K562 (cell line): ENCODE measurements around the gene NTRK1. TPM values are rescaled to one million over a fixed set of nuclear protein-coding genes. Genes with fewer than 3 reads are reported as not detected.

ENCODE experiments used
- ATF7 ChIP-seq: fragments of 450-650 bp; IDR thresholded peaks from 2 replicates; pipeline ENCODE4 v1.7.1; 2014; ENCODE audit warnings: mild to moderate bottlenecking, moderate library complexity
- CCNT2 ChIP-seq: IDR thresholded peaks from 2 replicates; pipeline ENCODE4 v1.6.1; 2011; ENCODE audit warnings: borderline replicate concordance, low read depth, mild to moderate bottlenecking, moderate library complexity, mixed read lengths, low read length; ENCODE audit not compliant: insufficient read length; ENCODE audit errors: extremely low read depth
- CREM ChIP-seq: IDR thresholded peaks from 2 replicates; pipeline ENCODE4 v1.6.1; 2014; ENCODE audit warnings: antibody characterized with exemption, low read depth
- DDX20 ChIP-seq: fragments of 450-650 bp; IDR thresholded peaks from 2 replicates; pipeline ENCODE4 v1.6.1; 2016; ENCODE audit warnings: missing genetic modification characterization, low read depth, mild to moderate bottlenecking, missing compliant biosample characterization, moderate library complexity
- GATA2 ChIP-seq: sonication (generic); formaldehyde crosslinking; IDR thresholded peaks from 2 replicates; pipeline ENCODE4 v1.4.0; 2020; ENCODE audit warnings: mild to moderate bottlenecking, missing genetic modification reagents
- HMG20B ChIP-seq: fragments of 250-450 bp; sonication (Bioruptor Pico); IDR thresholded peaks from 2 replicates; pipeline ENCODE4 v1.5.0; 2021; ENCODE audit warnings: mild to moderate bottlenecking
- HNRNPL ChIP-seq: fragments of 200-400 bp; formaldehyde crosslinking; IDR thresholded peaks from 2 replicates; pipeline ENCODE4 v1.6.1; 2017; ENCODE audit warnings: low read depth, mild to moderate bottlenecking, low read length
- L3MBTL2 ChIP-seq: fragments of 450-650 bp; IDR thresholded peaks from 2 replicates; pipeline ENCODE4 v1.6.1; 2016; ENCODE audit warnings: mild to moderate bottlenecking, moderate library complexity
- MECOM ChIP-seq: fragments of 250-450 bp; sonication (Bioruptor Pico); IDR thresholded peaks from 2 replicates; pipeline ENCODE4 v1.8.0; 2022; ENCODE audit warnings: inconsistent platforms
- MYC ChIP-seq, 2 experiments: fragments of 250-450 bp in 1 of 2; sonication (Bioruptor Pico) in 1 of 2; IDR thresholded peaks; 2 replicates each; pipeline versions ENCODE4 v1.5.1 to v1.6.1; 2012 to 2021; ENCODE audit warnings: low read depth in 2 of 2, borderline replicate concordance in 1 of 2, improper control_type of control experiment in 1 of 2, low read length in 1 of 2, mild to moderate bottlenecking in 1 of 2, moderate library complexity in 1 of 2
- PCBP1 ChIP-seq: fragments of 200-400 bp; formaldehyde crosslinking; IDR thresholded peaks from 2 replicates; pipeline ENCODE4 v1.6.1; 2018; ENCODE audit warnings: mild to moderate bottlenecking, low read depth, low read length; ENCODE audit not compliant: poor library complexity, severe bottlenecking
- PHF20 ChIP-seq: fragments of 450-650 bp; IDR thresholded peaks from 2 replicates; pipeline ENCODE4 v1.6.1; 2018; ENCODE audit not compliant: partially characterized antibody
- PPARD ChIP-seq: fragments of 250-450 bp; sonication (Bioruptor Pico); IDR thresholded peaks from 2 replicates; pipeline ENCODE4 v1.8.0; 2022; ENCODE audit warnings: inconsistent platforms, mild to moderate bottlenecking, moderate library complexity
- RAD21 ChIP-seq, 2 experiments: fragments of 250-450 bp in 1 of 2; fragments of 450-650 bp in 1 of 2; sonication (Bioruptor Pico) in 1 of 2; formaldehyde crosslinking in 1 of 2; IDR thresholded peaks in 1 of 2; conservative IDR thresholded peaks in 1 of 2; 2 replicates each; pipeline versions ENCODE4 v1.4.0 to v1.8.0; 2020 to 2022; ENCODE audit warnings: mild to moderate bottlenecking in 2 of 2, moderate library complexity in 1 of 2
- U2AF1 ChIP-seq: fragments of 200-400 bp; formaldehyde crosslinking; optimal IDR thresholded peaks from 2 replicates; pipeline ENCODE3; 2017; ENCODE audit warnings: mild to moderate bottlenecking, low read depth, low read length, moderate library complexity
- polyA plus RNA-seq, 8 experiments: library from polyadenylated mRNA; depleted of rRNA in 4 of 8; stranded (reverse) in 5 of 8; unstranded in 3 of 8; fragments of >200 nt; fragmentation: Nextera tagmentation in 2 of 8; fragmentation: Illumina TruSeq in 1 of 8; extraction: Ambion mirVana in 2 of 8; extraction: Trizol in 1 of 8; gene quantifications; 2 replicates each; pipeline versions ENCODE4 v1.2.1 to v1.2.3, GENCODE V29; 2011 to 2014; ENCODE audit warnings: inconsistent platforms in 1 of 8, missing spikeins in 1 of 8
- total RNA-seq, 7 experiments: library from RNA; depleted of rRNA in 6 of 7; stranded (reverse); fragments of >200 nt in 6 of 7; fragmentation: Illumina TruSeq in 2 of 7; extraction: Trizol in 2 of 7; gene quantifications; 2 replicates each; pipeline versions ENCODE4 v1.2.1 to v1.2.3, GENCODE V29; 2011 to 2021; ENCODE audit warnings: low replicate concordance in 1 of 7
- TF ChIP-seq, protein P1 (sequence below), 3 experiments: fragments of 200-800 bp in 1 of 3; fragments of 250-450 bp in 1 of 3; fragments of 450-650 bp in 1 of 3; sonication (Bioruptor Pico) in 1 of 3; sonication (Bioruptor generic) in 1 of 3; formaldehyde crosslinking in 1 of 3; IDR thresholded peaks; 2 replicates each; pipeline versions ENCODE4 v1.6.1 to v1.8.0; 2016 to 2022; ENCODE audit warnings: mild to moderate bottlenecking in 2 of 3, missing genetic modification characterization in 2 of 3, missing compliant biosample characterization in 1 of 3, moderate library complexity in 1 of 3
- TF ChIP-seq, protein P2 (sequence below): sonication (generic); formaldehyde crosslinking; IDR thresholded peaks from 2 replicates; pipeline ENCODE4 v1.8.1; 2023; ENCODE audit warnings: mild to moderate bottlenecking, missing genetic modification reagents
- TF ChIP-seq, protein P3 (sequence below), 2 experiments: fragments of 250-450 bp in 1 of 2; fragments of 450-650 bp in 1 of 2; sonication (Bioruptor Pico) in 1 of 2; IDR thresholded peaks; 2 replicates each; pipeline versions ENCODE4 v1.6.1 to v1.8.0; 2016 to 2021; ENCODE audit warnings: mild to moderate bottlenecking in 2 of 2, moderate library complexity in 2 of 2, missing compliant biosample characterization in 1 of 2, missing genetic modification characterization in 1 of 2
- TF ChIP-seq, protein P4 (sequence below): sonication (generic); IDR thresholded peaks from 2 replicates; pipeline ENCODE4 v1.6.1; 2016

NTRK1 gene
- total and polyA plus RNA-seq, 9 of the 15 experiments (the other 6 are each of a cell fraction or from before 2014, with no cell fraction given), result 0.46 to 30.0 (median 7.9) TPM

DNA sequence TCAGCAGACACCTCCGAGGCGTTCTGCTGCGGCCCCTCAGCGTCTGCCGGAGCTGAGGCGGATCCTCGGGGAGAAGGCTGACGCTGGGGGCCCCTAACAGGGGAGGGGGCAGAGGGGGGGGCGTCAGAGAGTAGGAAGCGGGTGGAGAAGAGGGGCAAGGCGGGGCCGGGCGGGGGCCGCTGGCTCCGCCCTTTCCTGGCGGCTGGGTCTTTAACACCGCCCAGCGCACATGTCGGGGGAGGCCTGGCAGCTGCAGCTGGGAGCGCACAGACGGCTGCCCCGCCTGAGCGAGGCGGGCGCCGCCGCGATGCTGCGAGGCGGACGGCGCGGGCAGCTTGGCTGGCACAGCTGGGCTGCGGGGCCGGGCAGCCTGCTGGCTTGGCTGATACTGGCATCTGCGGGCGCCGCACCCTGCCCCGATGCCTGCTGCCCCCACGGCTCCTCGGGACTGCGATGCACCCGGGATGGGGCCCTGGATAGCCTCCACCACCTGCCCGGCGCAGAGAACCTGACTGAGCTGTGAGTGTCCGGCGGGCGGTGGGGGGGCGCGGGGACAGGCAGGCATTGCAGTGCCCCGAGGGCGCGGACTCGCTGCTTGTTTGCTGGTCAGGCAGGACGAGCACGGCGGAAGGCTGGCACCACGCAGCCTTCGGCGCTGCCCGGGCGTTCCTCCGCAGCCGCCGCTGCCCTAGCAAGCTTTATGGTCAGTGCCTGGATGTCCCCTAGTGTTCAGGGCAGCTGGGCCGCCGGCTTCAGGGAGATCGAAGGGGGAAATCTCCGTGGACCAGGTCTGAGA, at the start of gene NTRK1 (continued):
- TF ChIP-seq DDX20 (tag) (no peak), PPARD (CRISPR knock-in tag) (no peak), HMG20B (CRISPR knock-in tag) (no peak), CREM (no peak), RAD21 (CRISPR knock-in tag; conservative IDR thresholded peaks at IDR 0.05 in 1 of 2, IDR thresholded peaks at IDR 0.05 in 1 of 2) (no peak), CCNT2 (peak; percentile 25), MECOM (CRISPR knock-in tag) (no peak), PHF20 (no peak), HNRNPL (0 out of 2 replicates have a peak, but pooled peaks have one; percentile 78), U2AF1 (no peak), GATA2 (no peak), ATF7 (no peak), MYC (IDR thresholded peaks at IDR 0.05; ENCODE audit: low read depth, low read length) (peak; percentile 77), MYC (CRISPR knock-in tag; IDR thresholded peaks at IDR 0.05; ENCODE audit: borderline replicate concordance, low read depth) (no peak), L3MBTL2 (peak; percentile 86), PCBP1 (peak; percentile 40)
- TF ChIP-seq, protein P1, sequence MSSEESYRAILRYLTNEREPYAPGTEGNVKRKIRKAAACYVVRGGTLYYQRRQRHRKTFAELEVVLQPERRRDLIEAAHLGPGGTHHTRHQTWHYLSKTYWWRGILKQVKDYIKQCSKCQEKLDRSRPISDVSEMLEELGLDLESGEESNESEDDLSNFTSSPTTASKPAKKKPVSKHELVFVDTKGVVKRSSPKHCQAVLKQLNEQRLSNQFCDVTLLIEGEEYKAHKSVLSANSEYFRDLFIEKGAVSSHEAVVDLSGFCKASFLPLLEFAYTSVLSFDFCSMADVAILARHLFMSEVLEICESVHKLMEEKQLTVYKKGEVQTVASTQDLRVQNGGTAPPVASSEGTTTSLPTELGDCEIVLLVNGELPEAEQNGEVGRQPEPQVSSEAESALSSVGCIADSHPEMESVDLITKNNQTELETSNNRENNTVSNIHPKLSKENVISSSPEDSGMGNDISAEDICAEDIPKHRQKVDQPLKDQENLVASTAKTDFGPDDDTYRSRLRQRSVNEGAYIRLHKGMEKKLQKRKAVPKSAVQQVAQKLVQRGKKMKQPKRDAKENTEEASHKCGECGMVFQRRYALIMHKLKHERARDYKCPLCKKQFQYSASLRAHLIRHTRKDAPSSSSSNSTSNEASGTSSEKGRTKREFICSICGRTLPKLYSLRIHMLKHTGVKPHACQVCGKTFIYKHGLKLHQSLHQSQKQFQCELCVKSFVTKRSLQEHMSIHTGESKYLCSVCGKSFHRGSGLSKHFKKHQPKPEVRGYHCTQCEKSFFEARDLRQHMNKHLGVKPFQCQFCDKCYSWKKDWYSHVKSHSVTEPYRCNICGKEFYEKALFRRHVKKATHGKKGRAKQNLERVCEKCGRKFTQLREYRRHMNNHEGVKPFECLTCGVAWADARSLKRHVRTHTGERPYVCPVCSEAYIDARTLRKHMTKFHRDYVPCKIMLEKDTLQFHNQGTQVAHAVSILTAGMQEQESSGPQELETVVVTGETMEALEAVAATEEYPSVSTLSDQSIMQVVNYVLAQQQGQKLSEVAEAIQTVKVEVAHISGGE (CRISPR knock-in tag; IDR thresholded peaks at IDR 0.05), result no peak
- TF ChIP-seq, protein P2, sequence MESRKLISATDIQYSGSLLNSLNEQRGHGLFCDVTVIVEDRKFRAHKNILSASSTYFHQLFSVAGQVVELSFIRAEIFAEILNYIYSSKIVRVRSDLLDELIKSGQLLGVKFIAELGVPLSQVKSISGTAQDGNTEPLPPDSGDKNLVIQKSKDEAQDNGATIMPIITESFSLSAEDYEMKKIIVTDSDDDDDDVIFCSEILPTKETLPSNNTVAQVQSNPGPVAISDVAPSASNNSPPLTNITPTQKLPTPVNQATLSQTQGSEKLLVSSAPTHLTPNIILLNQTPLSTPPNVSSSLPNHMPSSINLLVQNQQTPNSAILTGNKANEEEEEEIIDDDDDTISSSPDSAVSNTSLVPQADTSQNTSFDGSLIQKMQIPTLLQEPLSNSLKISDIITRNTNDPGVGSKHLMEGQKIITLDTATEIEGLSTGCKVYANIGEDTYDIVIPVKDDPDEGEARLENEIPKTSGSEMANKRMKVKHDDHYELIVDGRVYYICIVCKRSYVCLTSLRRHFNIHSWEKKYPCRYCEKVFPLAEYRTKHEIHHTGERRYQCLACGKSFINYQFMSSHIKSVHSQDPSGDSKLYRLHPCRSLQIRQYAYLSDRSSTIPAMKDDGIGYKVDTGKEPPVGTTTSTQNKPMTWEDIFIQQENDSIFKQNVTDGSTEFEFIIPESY (CRISPR knock-in tag), result 0 out of 2 replicates have a peak, but pooled peaks have one; percentile 21
- TF ChIP-seq, protein P3, sequence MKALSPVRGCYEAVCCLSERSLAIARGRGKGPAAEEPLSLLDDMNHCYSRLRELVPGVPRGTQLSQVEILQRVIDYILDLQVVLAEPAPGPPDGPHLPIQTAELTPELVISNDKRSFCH (CRISPR knock-in tag; IDR thresholded peaks at IDR 0.05), result no peak
- TF ChIP-seq, protein P3 (tag; IDR thresholded peaks at IDR 0.05), result no peak
- TF ChIP-seq, protein P4, sequence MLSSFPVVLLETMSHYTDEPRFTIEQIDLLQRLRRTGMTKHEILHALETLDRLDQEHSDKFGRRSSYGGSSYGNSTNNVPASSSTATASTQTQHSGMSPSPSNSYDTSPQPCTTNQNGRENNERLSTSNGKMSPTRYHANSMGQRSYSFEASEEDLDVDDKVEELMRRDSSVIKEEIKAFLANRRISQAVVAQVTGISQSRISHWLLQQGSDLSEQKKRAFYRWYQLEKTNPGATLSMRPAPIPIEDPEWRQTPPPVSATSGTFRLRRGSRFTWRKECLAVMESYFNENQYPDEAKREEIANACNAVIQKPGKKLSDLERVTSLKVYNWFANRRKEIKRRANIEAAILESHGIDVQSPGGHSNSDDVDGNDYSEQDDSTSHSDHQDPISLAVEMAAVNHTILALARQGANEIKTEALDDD, result no peak
